SK-N-SH treated with all-trans-retinoic acid at 6 μM for 48 hours (cell line): Measurements from ENCODE around the gene PFKM.

ENCODE experiments used
- ATAC-seq: fragments of 200-7000 bp; cut with Tn5 transposase; 3 replicates; pipeline ENCODE4 v1.9.1; 2020; ENCODE audit warnings: mild to moderate bottlenecking, moderate library complexity
- ARNTL ChIP-seq: fragments of 450-650 bp; formaldehyde crosslinking; IDR thresholded peaks from 2 replicates; pipeline ENCODE4 v1.5.0; 2020; ENCODE audit warnings: low read depth, mild to moderate bottlenecking, moderate library complexity, borderline replicate concordance
- BACH2 ChIP-seq: fragments of 250-450 bp; sonication (Bioruptor Pico); IDR thresholded peaks from 2 replicates; pipeline ENCODE4 v1.9.0; 2021; ENCODE audit warnings: mild to moderate bottlenecking, borderline replicate concordance
- CREB5 ChIP-seq: fragments of 250-450 bp; sonication (Bioruptor Pico); IDR thresholded peaks from 2 replicates; pipeline ENCODE4 v1.5.1; 2020; ENCODE audit warnings: low read depth, mild to moderate bottlenecking, moderate library complexity
- CSDC2 ChIP-seq: fragments of 250-450 bp; sonication (Bioruptor Pico); IDR thresholded peaks from 2 replicates; pipeline ENCODE4 v1.5.0; 2020; ENCODE audit warnings: mild to moderate bottlenecking, moderate library complexity
- ESRRG ChIP-seq: fragments of 250-450 bp; sonication (Bioruptor Pico); IDR thresholded peaks from 2 replicates; pipeline ENCODE4 v1.6.1; 2021; ENCODE audit warnings: mild to moderate bottlenecking
- GLIS3 ChIP-seq: fragments of 250-450 bp; sonication (Bioruptor Pico); IDR thresholded peaks from 2 replicates; pipeline ENCODE4 v1.5.0; 2020; ENCODE audit warnings: mild to moderate bottlenecking, moderate library complexity
- OSR1 ChIP-seq: fragments of 250-450 bp; sonication (Bioruptor Pico); IDR thresholded peaks from 2 replicates; pipeline ENCODE4 v1.8.0; 2022; ENCODE audit warnings: moderate library complexity, mild to moderate bottlenecking, inconsistent platforms
- PATZ1 ChIP-seq: fragments of 250-450 bp; sonication (Bioruptor Pico); IDR thresholded peaks from 2 replicates; pipeline ENCODE4 v1.8.0; 2020; ENCODE audit warnings: mild to moderate bottlenecking, moderate library complexity, borderline replicate concordance
- POU6F1 ChIP-seq: fragments of 250-450 bp; sonication (Bioruptor Pico); IDR thresholded peaks from 2 replicates; pipeline ENCODE4 v1.8.0; 2021; ENCODE audit warnings: low read depth, mild to moderate bottlenecking, moderate library complexity, borderline replicate concordance
- PPARA ChIP-seq: fragments of 250-450 bp; sonication (Bioruptor Pico); IDR thresholded peaks from 2 replicates; pipeline ENCODE4 v1.5.0; 2020; ENCODE audit warnings: mild to moderate bottlenecking, borderline replicate concordance
- RARB ChIP-seq: fragments of 250-450 bp; sonication (Bioruptor Pico); IDR thresholded peaks from 2 replicates; pipeline ENCODE4 v1.8.0; 2021; ENCODE audit warnings: mild to moderate bottlenecking, moderate library complexity
- SNAI2 ChIP-seq: fragments of 250-450 bp; sonication (Bioruptor Pico); IDR thresholded peaks from 2 replicates; pipeline ENCODE4 v1.5.0; 2020; ENCODE audit warnings: mild to moderate bottlenecking, moderate library complexity
- TCF4 ChIP-seq: fragments of 250-450 bp; sonication (Bioruptor Pico); IDR thresholded peaks from 2 replicates; pipeline ENCODE4 v1.8.0; 2021; ENCODE audit warnings: mild to moderate bottlenecking, moderate library complexity, borderline replicate concordance
- TOX ChIP-seq: fragments of 250-450 bp; sonication (Bioruptor Pico); IDR thresholded peaks from 2 replicates; pipeline ENCODE4 v1.8.0; 2021; ENCODE audit warnings: mild to moderate bottlenecking, moderate library complexity, borderline replicate concordance
- TSHZ2 ChIP-seq: fragments of 250-450 bp; sonication (Bioruptor Pico); IDR thresholded peaks from 2 replicates; pipeline ENCODE4 v1.5.0; 2020; ENCODE audit warnings: mild to moderate bottlenecking, moderate library complexity
- ZFP3 ChIP-seq: fragments of 250-450 bp; sonication (Bioruptor Pico); IDR thresholded peaks from 2 replicates; pipeline ENCODE4 v1.5.0; 2020; ENCODE audit warnings: mild to moderate bottlenecking, moderate library complexity
- ZFP30 ChIP-seq: fragments of 450-650 bp; formaldehyde crosslinking; IDR thresholded peaks from 2 replicates; pipeline ENCODE4 v1.5.0; 2022; ENCODE audit warnings: mild to moderate bottlenecking, moderate library complexity
- ZNF565 ChIP-seq: fragments of 450-650 bp; formaldehyde crosslinking; conservative IDR thresholded peaks from 2 replicates; pipeline ENCODE4 v1.5.0; 2020; ENCODE audit warnings: low read depth, mild to moderate bottlenecking, moderate library complexity
- ZNF70 ChIP-seq: fragments of 450-650 bp; formaldehyde crosslinking; IDR thresholded peaks from 2 replicates; pipeline ENCODE4 v1.5.0; 2020; ENCODE audit warnings: mild to moderate bottlenecking, moderate library complexity
- ZNF8 ChIP-seq: fragments of 450-650 bp; formaldehyde crosslinking; IDR thresholded peaks from 2 replicates; pipeline ENCODE4 v1.5.0; 2020; ENCODE audit warnings: mild to moderate bottlenecking, moderate library complexity

The PFKM gene

GRCh38 chr12:48157018-48157888 lies 38.1 kb downstream of the PFKM start, which contains the start of gene ASB8:
TSS of gene ASB8 (minus strand) at chr12:48157515. CDS start at chr12:48153496, 4,019 bp downstream.
- peak; percentile 95 for ATAC-seq
- TF ChIP-seq PATZ1 (peak; percentile 82; the same call in 1 of the 2 replicates), BACH2 (CRISPR knock-in tag) (no peak)

- TF ChIP-seq PATZ1 = no peak
- TF ChIP-seq ZNF8 (CRISPR knock-in tag) = no peak
- no peak for TF ChIP-seq ZNF70
- TF ChIP-seq TSHZ2 (CRISPR knock-in tag) = no peak
- no peak for TF ChIP-seq POU6F1 (CRISPR knock-in tag)
- TF ChIP-seq TCF4 (CRISPR knock-in tag) = no peak
- no peak for TF ChIP-seq CREB5 (CRISPR knock-in tag)
- TF ChIP-seq ZFP30 (CRISPR knock-in tag) = no peak
- TF ChIP-seq ESRRG (CRISPR knock-in tag) = no peak
- ATAC-seq = no peak; the same call in 2 of the 3 replicates
These were observed 38.8 kb downstream of the PFKM start for GRCh38 chr12:48157889-48158370.

GRCh38 chr12:48160046-48160445 lies 40.9 kb downstream of the PFKM start:
- ATAC-seq = no peak
- TF ChIP-seq TSHZ2 (CRISPR knock-in tag) (no peak), TOX (no peak), CREB5 (CRISPR knock-in tag) (no peak), ZFP3 (CRISPR knock-in tag) (no peak), SNAI2 (CRISPR knock-in tag) (no peak), PPARA (CRISPR knock-in tag) (no peak), CSDC2 (no peak), ZNF8 (CRISPR knock-in tag) (no peak), ESRRG (CRISPR knock-in tag) (no peak), PATZ1 (no peak), RARB (CRISPR knock-in tag) (no peak), ZNF70 (no peak), BACH2 (CRISPR knock-in tag) (no peak), ZNF565 (no peak), OSR1 (CRISPR knock-in tag) (no peak), GLIS3 (CRISPR knock-in tag) (no peak), ARNTL (CRISPR knock-in tag) (no peak)
